GM20000 (cell line): ENCODE results near the gene SUSD6.

Experiments
- DNase-seq: peaks from one replicate; pipeline ENCODE4 v3.0.0; 2012; ENCODE audit warnings: low spot score
- CTCF ChIP-seq: IDR thresholded peaks from 2 replicates; pipeline ENCODE4 v1.5.1; 2012; ENCODE audit warnings: mild to moderate bottlenecking, control low read depth; ENCODE audit errors: extremely low read depth, missing control alignments

Gene SUSD6

GRCh38 chr14:69667938-69668335, 56.5 kb downstream of the SUSD6 start:
- DNase-seq, result no peak
- TF ChIP-seq CTCF, result no peak

GRCh38 chr14:69669375-69669774, 58.0 kb downstream of the SUSD6 start:
- no peak for DNase-seq
- no peak for TF ChIP-seq CTCF

- DNase-seq, result no peak
- TF ChIP-seq CTCF, result no peak
Observed at GRCh38 chr14:69670093-69670492, 58.7 kb downstream of the SUSD6 start.

GRCh38 chr14:69671365-69672030, 60.1 kb downstream of the SUSD6 start:
- no peak for DNase-seq
- TF ChIP-seq CTCF, result no peak

- TF ChIP-seq CTCF, result no peak
- DNase-seq, result no peak
Observed at GRCh38 chr14:69672356-69672755, 61.0 kb downstream of the SUSD6 start.

GRCh38 chr14:69673104-69673503, 61.7 kb downstream of the SUSD6 start:
- TF ChIP-seq CTCF, result no peak
- no peak for DNase-seq

GRCh38 chr14:69673578-69674305, 62.3 kb downstream of the SUSD6 start:
- no peak for DNase-seq
- no peak for TF ChIP-seq CTCF
